ENCODE data around the gene PCNX2. TPM values are rescaled to one million over a fixed set of nuclear protein-coding genes. Genes with fewer than 3 reads are reported as not detected.
A peak's percentile ranks its signal among the peaks of the same experiment; 100 is the strongest.

Gene PCNX2
- total and polyA plus RNA-seq, 2 of the 8 experiments (the other 6 are each of a cell fraction or from before 2014, with no cell fraction given): 46.1 to 57.6 TPM

GRCh38 chr1:233025157-233025556, 270.4 kb downstream of the PCNX2 start (continued):
- TF ChIP-seq RAD21 (IDR thresholded peaks at IDR 0.05 in 1 of 2, conservative IDR thresholded peaks at IDR 0.05 in 1 of 2; ENCODE audit: low read depth in 2 of 2, low read length in 2 of 2) (peak; percentile 81 to 83), BACH1 (IDR thresholded peaks at IDR 0.05; ENCODE audit: low read length) (no peak), ASH2L (IDR thresholded peaks at IDR 0.05; ENCODE audit: low read length) (no peak), ATF2 (IDR thresholded peaks at IDR 0.05; ENCODE audit: low read length) (no peak), SAP30 (IDR thresholded peaks at IDR 0.05; ENCODE audit: insufficient read depth, insufficient replicate concordance, low read length) (no peak), CTCF (IDR thresholded peaks at IDR 0.05; ENCODE audit: control extremely low read depth in 1 of 3, insufficient read depth in 1 of 3, low read depth in 1 of 3, low read length in 3 of 3) (peak; percentile 73 to 85 (median 74)), MAX (IDR thresholded peaks at IDR 0.05) (peak; percentile 70), E2F6 (IDR thresholded peaks at IDR 0.05) (no peak), TCF12 (IDR thresholded peaks at IDR 0.05; ENCODE audit: low read depth, low read length) (no peak), SRF (IDR thresholded peaks at IDR 0.05; ENCODE audit: low read depth, low read length) (no peak)
